Activated naive CD8-positive, alpha-beta T cell treated with anti-CD3 and anti-CD28 coated beads, Interleukin-2, amount 10 ng/mL, durations not matched to agents 7 days and 5 days (primary cell): Measurements from ENCODE around the gene ORC5. TPM values are rescaled to one million over a fixed set of nuclear protein-coding genes. Genes with fewer than 3 reads are reported as not detected.
"Not testable (repeated sequence)": the region's sequence is repeated elsewhere in the genome, so short reads cannot be mapped to it uniquely, and the experiment has no call there.

Experiments used
- ATAC-seq: fragments of 150-1000 bp; cut with Tn5 transposase; one replicate; pipeline ENCODE4 v1.10.0; 2021; ENCODE audit warnings: low read depth, moderate library complexity
- POLR2A ChIA-PET: fragments of 350-600 bp; sonication (Branson Sonifier 250); formaldehyde crosslinking; loops from one replicate; lab custom pipeline; 2021; ENCODE audit warnings: antibody characterized with exemption; lab: Charles Lee
- DNase-seq: peaks from one replicate; pipeline ENCODE4 v3.0.0; 2021
- H3K27ac Mint-ChIP-seq: one replicate; pipeline ENCODE4 v1.8.0; 2022; ENCODE audit warnings: mild to moderate bottlenecking, mixed read lengths
- H3K27me3 Mint-ChIP-seq: one replicate; pipeline ENCODE4 v1.8.0; 2022; ENCODE audit warnings: mild to moderate bottlenecking, moderate library complexity, mixed read lengths
- H3K36me3 Mint-ChIP-seq: one replicate; pipeline ENCODE4 v1.8.0; 2021; ENCODE audit warnings: mild to moderate bottlenecking, mixed read lengths
- H3K4me1 Mint-ChIP-seq: one replicate; pipeline ENCODE4 v1.8.0; 2021; ENCODE audit warnings: mixed read lengths
- H3K4me3 Mint-ChIP-seq: one replicate; pipeline ENCODE4 v1.8.0; 2022; ENCODE audit warnings: mild to moderate bottlenecking, moderate library complexity, mixed read lengths
- H3K9me3 Mint-ChIP-seq: one replicate; pipeline ENCODE4 v1.8.0; 2021; ENCODE audit warnings: mixed read lengths
- total RNA-seq, 2 experiments: library from RNA; stranded (reverse); gene quantifications; one replicate each; pipeline ENCODE4 v1.2.3, GENCODE V29; 2021

The ORC5 gene
- total RNA-seq = 10 to 100 TPM; 20.3 to 20.8 TPM

DNA sequence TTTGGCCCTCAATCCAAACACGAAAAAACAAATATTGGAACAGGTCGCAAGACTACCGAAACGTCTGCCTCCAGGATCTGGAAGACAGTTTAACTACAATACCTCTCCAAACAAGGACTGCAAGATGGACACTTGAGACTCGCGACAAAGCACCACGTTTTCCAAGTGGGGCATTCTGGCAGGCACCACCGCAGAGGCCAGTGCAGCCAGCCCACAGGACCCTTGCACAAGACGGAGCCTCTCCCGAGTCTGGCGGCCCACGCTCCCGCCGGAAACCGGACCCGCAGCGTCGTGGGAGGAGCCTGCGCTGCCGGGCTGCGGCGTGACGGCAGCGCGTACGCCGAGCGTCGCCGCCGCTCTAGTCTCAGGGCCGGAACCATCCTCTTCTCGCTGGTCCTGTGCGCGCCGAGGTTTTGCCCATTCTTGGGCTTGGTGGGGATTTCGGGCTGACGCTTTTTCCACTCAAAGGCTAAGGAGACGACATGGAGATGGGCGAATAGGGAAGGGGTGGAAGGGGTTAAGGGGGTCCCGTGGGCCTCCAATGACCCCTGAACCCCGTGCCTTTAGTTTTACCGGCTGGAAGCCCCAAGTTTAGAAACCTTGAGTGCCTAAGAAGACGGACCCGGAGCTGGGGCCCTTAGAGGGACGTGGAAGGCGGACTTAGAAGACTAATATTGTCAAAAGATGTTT, at the start of gene ORC5:
TSS of gene ORC5 (minus strand) at position 283 of the 690 bp plus-strand sequence. CDS start at position 174, 109 bp downstream.
- Mint-ChIP-seq H3K27ac (peak within 1 kb of the TSS; percentile 90), H3K4me3 (peak within 1 kb of the TSS; percentile 91), H3K36me3 (peaks cover 5% of the 10 kb centered on the region), H3K27me3 (no peaks in the 10 kb centered on the region), H3K9me3 (peaks cover 2% of the 10 kb centered on the region), H3K4me1 (peaks cover 21% of the 10 kb centered on the region)
- ATAC-seq (peak; percentile 99), DNase-seq (peak; percentile 84)
- POLR2A ChIA-PET = no interaction called here

DNA sequence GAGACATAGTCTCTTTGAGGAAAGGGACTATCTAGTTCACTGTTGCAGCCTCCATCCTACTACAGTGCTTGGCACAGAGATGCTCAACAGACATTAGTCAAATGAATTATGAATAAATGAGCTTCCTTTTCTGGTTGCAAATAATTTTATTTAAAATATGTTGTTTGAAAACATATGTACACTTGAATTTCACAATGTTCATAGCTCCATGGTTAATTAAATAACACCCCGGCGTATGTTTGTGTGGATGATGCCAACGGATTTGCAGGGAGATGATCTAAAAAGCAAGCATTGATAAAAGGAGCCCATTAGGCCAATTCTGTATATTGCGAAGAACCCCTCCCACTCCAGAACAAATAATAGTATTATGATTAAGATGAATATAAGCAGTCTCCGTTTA, 47.8 kb upstream of the ORC5 start:
- peaks cover 10% of the 10 kb centered on the region for H3K27me3 Mint-ChIP-seq
- no peak for DNase-seq
- H3K4me3 Mint-ChIP-seq = no peak overlapping the region
- no peaks in the 10 kb centered on the region for H3K36me3 Mint-ChIP-seq
- no peak for ATAC-seq
- no peak overlapping the region for H3K27ac Mint-ChIP-seq
- no peaks in the 10 kb centered on the region for H3K4me1 Mint-ChIP-seq
- POLR2A ChIA-PET = no interaction called here
- no peaks in the 10 kb centered on the region for H3K9me3 Mint-ChIP-seq

DNA sequence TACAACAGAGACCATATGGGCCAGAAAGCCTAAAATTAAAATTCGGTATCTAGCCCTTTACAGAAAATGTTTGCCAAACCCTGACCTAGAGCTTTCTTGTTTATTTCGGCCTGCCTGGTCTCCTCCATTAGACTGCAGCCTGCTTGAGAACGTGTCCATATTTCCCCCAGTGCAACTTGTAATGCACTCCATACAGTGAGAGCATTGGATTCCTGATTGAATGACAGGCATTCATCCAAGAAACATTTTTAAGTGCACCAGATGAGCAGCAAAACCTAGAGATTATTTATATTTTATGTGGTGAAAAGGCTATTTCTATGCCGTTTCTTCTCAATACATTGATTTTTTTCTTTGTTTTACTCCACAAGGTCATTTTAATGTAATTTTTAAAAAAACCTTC, 47.4 kb upstream of the ORC5 start:
- no peak overlapping the region for H3K27ac Mint-ChIP-seq
- peaks cover 7% of the 10 kb centered on the region for H3K27me3 Mint-ChIP-seq
- POLR2A ChIA-PET = no interaction called here
- H3K9me3 Mint-ChIP-seq = no peaks in the 10 kb centered on the region
- ATAC-seq (no peak), DNase-seq (no peak)
- H3K4me3 Mint-ChIP-seq = no peak overlapping the region
- H3K36me3 Mint-ChIP-seq = no peaks in the 10 kb centered on the region
- no peaks in the 10 kb centered on the region for H3K4me1 Mint-ChIP-seq

DNA sequence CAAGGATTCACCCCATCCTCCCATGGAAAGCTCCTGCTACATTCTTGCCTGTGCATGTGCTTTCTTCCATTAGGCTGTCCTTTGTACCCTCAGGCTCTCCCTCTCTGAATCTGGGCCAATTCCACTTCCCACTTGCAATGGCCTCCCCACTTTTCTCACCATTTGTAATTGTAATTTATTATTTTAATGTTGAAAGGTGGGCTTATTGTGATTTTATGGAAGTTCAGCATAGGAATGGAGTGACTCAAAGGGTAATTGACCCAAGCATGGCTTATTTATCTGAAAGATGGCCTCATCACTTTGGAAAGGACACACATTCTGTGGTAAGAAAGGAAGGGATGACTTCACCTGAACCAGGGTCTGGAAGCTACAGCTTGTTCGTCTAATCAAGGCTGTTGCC, 46.9 kb upstream of the ORC5 start:
- ATAC-seq = no peak
- Mint-ChIP-seq H3K4me3 (no peak overlapping the region), H3K9me3 (no peaks in the 10 kb centered on the region), H3K27me3 (peaks cover 3% of the 10 kb centered on the region), H3K27ac (no peak overlapping the region), H3K36me3 (no peaks in the 10 kb centered on the region), H3K4me1 (no peaks in the 10 kb centered on the region)
- POLR2A ChIA-PET = no interaction called here
- DNase-seq = no peak

DNA sequence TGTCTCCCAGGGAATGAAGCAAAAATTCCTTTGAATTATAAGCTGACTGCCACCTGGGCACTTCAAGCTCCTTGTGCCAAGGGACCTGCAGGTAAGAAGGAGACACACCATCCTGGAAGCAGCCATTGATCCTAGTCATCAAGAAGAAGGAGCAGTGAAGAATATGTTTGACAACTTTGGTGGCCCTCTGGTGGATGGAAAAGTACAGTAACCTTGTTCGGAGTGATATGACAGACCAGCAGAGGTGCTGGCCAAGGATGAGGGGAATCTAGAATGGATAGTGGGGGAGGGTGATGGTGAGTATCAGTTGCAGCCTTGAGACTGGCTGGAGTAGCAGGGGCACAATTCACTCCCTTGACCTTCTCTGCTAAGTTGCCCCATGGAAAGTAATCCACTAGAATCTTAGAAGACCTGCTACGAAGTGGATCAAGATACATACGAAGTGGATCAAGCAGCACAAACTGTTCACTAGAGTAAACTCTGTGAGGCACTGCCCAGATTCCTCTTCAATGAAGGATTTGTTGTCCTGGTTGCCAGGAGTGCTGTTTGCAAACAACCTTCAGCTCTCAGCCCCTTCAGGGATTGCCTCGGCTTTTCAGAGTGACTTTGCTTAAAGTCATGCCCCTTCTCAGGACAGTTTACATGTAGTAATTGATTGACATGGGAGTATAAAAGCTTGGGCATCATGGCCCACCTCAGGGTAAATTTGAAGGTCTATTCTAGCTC, 44.8 kb upstream of the ORC5 start:
- DNase-seq (no peak), ATAC-seq (no peak)
- H3K27me3 Mint-ChIP-seq = peaks cover 4% of the 10 kb centered on the region
- no peak overlapping the region for H3K4me3 Mint-ChIP-seq
- POLR2A ChIA-PET = no interaction called here
- no peaks in the 10 kb centered on the region for H3K9me3 Mint-ChIP-seq
- no peaks in the 10 kb centered on the region for H3K4me1 Mint-ChIP-seq
- H3K36me3 Mint-ChIP-seq = no peaks in the 10 kb centered on the region
- no peak overlapping the region for H3K27ac Mint-ChIP-seq

DNA sequence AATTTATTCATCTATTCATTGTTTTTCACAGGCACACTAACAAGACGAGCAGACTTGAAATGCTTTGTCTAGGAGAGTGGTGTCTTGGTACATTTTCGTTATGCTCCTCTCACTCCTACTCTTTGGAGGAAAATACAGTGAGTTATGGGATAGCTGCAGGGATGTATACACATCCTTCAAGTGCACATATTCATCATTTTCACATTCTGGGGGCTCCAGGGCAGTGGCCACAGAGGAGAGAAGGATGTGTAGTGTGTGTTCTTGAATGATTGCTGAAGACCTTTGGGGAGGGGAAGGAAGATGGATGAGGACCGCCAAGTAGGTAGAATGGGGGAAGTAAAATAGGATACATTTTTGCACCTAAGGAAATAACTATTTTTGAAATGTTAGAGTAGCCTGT, 34.8 kb upstream of the ORC5 start:
- Mint-ChIP-seq H3K27me3 (peaks cover 24% of the 10 kb centered on the region), H3K27ac (no peak overlapping the region), H3K9me3 (no peaks in the 10 kb centered on the region), H3K4me1 (no peaks in the 10 kb centered on the region), H3K36me3 (no peaks in the 10 kb centered on the region), H3K4me3 (no peak overlapping the region)
- no peak for DNase-seq
- ATAC-seq = no peak
- POLR2A ChIA-PET = no interaction called here

DNA sequence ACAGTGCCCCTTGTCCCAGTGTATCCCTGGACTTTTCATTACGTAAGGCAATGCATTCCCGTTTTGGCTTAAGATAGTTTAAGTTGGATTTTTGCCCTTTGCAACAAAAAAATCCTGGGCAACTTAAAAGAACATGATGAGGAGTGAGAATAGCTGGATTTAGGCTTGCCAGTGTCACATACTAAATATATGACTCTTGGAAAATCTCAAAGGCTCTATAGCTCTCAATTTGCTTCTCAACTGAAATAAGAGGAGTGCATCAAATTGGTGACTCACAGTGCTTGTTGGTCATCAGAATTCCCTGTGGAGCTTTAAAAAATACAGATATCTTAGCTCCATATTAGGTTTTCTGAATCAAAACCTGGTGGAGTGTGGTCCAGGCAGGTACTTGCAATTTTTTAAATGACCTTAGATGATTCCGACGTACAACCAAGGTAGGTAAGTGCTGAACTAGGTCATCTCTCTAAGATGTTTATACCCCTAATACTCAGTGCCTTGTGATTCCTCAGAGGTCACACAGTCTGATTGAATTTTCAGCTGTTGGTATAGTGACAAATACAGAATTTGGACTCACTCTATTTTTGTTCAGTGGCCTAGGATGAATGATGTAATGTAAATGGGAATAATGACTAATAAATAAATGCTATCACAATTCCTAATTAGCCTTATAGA, 33.9 kb upstream of the ORC5 start:
- POLR2A ChIA-PET = no interaction called here
- Mint-ChIP-seq H3K36me3 (no peaks in the 10 kb centered on the region), H3K4me3 (no peak overlapping the region), H3K9me3 (no peaks in the 10 kb centered on the region), H3K27ac (no peak overlapping the region), H3K27me3 (peaks cover 18% of the 10 kb centered on the region), H3K4me1 (no peaks in the 10 kb centered on the region)
- DNase-seq (no peak), ATAC-seq (no peak)

DNA sequence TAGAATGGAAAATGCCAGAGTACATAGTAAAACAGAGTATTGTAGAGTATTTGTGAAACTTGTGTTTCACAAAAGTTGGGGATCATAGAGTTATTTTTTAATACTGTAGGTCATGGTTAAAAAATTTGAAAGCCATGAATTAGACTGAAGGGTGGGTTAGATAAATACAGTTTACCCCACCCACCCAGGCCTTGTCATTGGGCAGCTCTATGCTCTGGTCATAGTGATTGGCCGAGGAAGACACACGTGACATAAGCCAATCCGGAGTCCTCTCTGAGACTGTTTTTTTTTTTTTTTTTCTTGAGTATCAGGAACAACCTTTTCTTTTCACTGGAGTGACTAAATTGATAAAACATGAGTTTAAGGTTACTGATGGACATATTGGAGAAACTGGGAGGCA, 33.3 kb upstream of the ORC5 start:
- Mint-ChIP-seq H3K4me3 (no peak overlapping the region), H3K27ac (no peak overlapping the region), H3K27me3 (peaks cover 18% of the 10 kb centered on the region), H3K36me3 (no peaks in the 10 kb centered on the region), H3K4me1 (no peaks in the 10 kb centered on the region), H3K9me3 (no peaks in the 10 kb centered on the region)
- POLR2A ChIA-PET = no interaction called here
- ATAC-seq (no peak), DNase-seq (no peak)

DNA sequence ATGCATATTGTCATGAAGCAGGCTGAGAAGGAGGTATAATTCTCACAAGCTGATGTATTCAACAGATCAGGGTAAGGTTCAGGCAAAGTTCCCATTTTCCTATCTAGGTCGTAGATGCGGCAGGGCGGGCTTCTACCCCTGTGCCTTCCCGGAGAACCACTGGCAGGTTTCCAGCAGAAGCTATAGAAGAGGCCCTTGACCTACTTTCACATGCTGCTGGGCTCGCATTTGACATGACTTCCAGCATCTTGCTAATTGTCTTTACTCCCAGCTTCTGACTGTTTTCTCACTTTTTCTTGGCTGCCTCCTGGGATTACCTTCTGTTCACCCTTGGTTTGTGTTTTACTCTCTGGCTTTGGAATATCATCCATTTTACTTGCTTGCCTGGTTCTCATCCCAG, 32.6 kb upstream of the ORC5 start:
- Mint-ChIP-seq H3K4me3 (no peak overlapping the region), H3K27me3 (peaks cover 18% of the 10 kb centered on the region), H3K27ac (no peak overlapping the region), H3K9me3 (no peaks in the 10 kb centered on the region), H3K4me1 (no peaks in the 10 kb centered on the region), H3K36me3 (no peaks in the 10 kb centered on the region)
- POLR2A ChIA-PET = no interaction called here
- ATAC-seq = no peak
- DNase-seq = no peak

DNA sequence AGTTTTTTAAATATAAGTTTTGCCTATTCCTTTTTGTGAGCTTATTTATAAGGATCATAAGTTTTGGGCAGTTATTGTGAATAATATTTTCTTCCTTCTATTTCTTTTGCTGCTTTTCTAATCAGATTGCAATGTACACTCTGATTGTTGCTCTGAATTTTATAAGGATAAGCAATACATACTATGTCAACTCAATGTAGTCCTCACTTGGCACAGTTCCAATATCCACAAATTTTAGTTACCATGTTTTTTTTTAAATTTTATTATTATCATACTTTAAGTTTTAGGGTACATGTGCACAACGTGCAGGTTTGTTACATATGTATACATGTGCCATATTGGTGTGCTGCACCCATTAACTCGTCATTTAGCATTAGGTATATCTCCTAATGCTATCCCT, 27.2 kb upstream of the ORC5 start:
- peaks cover 19% of the 10 kb centered on the region for H3K27me3 Mint-ChIP-seq
- DNase-seq, H3K4me3 Mint-ChIP-seq, H3K27ac Mint-ChIP-seq, H3K36me3 Mint-ChIP-seq, H3K9me3 Mint-ChIP-seq, H3K4me1 Mint-ChIP-seq, ATAC-seq, POLR2A ChIA-PET: not testable (repeated sequence)

DNA sequence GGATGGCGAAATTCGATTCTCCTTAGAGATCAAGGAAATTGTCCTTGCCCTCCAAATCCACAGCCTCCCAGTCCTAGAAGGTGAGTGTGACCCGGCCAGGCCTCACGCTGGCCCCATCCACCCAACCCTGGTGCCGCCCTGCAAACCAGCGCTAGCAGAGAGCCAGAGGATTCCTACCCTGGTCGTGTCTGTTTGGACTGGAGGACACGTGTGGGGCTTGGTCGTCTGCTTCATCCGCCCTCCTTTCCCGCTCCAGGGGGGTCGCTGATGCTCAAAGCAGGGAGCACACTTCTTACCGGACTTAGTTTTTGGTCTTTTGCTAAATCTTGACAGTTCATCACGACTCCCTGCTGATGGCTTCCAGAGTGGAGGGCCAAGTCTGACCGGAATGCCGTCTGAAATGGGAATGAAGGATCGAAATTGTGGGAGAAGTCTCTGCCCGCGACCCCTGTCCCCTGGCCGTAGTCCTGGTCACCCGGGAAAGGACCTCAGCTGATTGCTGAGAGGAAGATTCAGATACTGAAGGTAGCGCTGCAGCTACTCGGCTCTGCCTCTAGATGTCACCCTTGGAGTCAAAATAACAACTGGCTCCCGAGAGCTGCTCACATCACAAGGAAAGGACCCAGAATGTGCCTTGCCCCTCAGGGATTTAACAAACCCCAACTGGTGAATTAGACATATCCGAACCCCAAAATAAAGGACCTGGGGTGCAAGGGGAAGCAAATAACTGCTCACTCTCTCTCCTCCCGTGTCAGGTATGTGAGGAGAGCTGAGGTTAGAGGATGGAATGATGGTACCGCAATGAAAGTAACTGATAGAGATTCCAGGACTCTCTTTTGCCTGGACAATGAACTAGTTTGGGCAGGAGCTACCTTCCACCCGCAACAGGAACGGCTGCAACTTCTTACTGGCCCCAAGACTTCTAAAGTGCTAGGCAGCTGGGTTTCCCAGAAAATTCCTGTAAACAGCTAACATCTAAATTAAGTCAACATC, 23.5 kb upstream of the ORC5 start:
- ATAC-seq (peak; percentile 73), DNase-seq (peak; percentile 29)
- POLR2A ChIA-PET = no interaction called here
- no peak overlapping the region for H3K27ac Mint-ChIP-seq
- H3K36me3 Mint-ChIP-seq = no peaks in the 10 kb centered on the region
- H3K4me3 Mint-ChIP-seq = no peak overlapping the region
- no peaks in the 10 kb centered on the region for H3K4me1 Mint-ChIP-seq
- H3K9me3 Mint-ChIP-seq = no peaks in the 10 kb centered on the region
- peaks cover 29% of the 10 kb centered on the region for H3K27me3 Mint-ChIP-seq

DNA sequence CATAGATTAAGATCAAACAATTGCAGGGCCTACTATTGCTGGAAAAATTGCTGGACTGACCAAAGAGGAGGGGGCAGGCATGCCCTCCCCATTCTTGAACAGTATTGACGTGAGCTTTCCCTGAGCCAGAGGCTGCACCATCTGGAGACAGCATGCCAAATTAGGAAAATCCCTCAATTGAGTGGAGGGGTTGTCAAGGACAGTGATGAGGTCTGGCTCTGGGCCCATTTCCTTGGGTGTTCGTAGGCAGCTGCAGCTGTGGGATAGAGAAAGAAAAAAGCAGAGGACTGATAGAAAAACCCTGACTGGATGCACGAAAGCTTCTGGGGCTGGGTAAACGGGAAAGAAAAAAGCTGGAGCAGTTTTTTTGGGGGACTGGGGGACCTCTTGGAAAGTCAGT, 22.8 kb upstream of the ORC5 start:
- POLR2A ChIA-PET = no interaction called here
- Mint-ChIP-seq H3K4me3 (no peak overlapping the region), H3K4me1 (no peaks in the 10 kb centered on the region), H3K27me3 (peaks cover 29% of the 10 kb centered on the region), H3K27ac (no peak overlapping the region), H3K36me3 (no peaks in the 10 kb centered on the region), H3K9me3 (no peaks in the 10 kb centered on the region)
- DNase-seq = no peak
- ATAC-seq = no peak

DNA sequence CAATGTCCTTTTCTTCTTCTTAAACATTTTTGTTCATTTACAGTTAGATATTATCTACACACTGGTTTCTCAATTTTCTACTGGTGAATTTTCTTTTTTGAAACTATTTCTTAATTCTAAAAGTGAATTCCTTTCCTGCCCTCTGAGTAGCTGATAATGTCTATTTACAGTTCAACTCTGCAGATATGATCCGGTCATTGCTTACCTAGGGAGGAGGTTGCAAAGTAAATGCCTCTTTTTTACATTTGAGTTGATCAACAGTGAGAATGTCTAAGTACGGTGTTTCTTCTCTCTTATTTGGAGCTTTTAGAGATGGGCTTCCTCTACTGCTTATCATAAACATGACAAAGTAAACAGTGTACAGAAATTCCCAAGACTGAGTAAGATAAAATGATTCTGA, 20.6 kb upstream of the ORC5 start:
- ATAC-seq (no peak), DNase-seq (no peak)
- Mint-ChIP-seq H3K27ac (no peak overlapping the region), H3K27me3 (peaks cover 25% of the 10 kb centered on the region), H3K4me3 (no peak overlapping the region), H3K4me1 (no peaks in the 10 kb centered on the region), H3K9me3 (no peaks in the 10 kb centered on the region), H3K36me3 (no peaks in the 10 kb centered on the region)
- POLR2A ChIA-PET = no interaction called here
